HG02840 (cell line): Measurements from ENCODE around the gene UBAP2L.
A peak's percentile ranks its signal among the peaks of the same experiment; 100 is the strongest.
"Not testable (repeated sequence)": the region's sequence is repeated elsewhere in the genome, so short reads cannot be mapped to it uniquely, and the experiment has no call there.

ENCODE experiments used
- ATAC-seq: cut with Tn5 transposase; IDR thresholded peaks from one replicate; pipeline ENCODE4 v1.9.1; 2021; ENCODE audit warnings: mild to moderate bottlenecking, moderate library complexity, moderate number of reproducible peaks; ENCODE audit not compliant: unreplicated experiment, low FRiP score

Gene UBAP2L

DNA sequence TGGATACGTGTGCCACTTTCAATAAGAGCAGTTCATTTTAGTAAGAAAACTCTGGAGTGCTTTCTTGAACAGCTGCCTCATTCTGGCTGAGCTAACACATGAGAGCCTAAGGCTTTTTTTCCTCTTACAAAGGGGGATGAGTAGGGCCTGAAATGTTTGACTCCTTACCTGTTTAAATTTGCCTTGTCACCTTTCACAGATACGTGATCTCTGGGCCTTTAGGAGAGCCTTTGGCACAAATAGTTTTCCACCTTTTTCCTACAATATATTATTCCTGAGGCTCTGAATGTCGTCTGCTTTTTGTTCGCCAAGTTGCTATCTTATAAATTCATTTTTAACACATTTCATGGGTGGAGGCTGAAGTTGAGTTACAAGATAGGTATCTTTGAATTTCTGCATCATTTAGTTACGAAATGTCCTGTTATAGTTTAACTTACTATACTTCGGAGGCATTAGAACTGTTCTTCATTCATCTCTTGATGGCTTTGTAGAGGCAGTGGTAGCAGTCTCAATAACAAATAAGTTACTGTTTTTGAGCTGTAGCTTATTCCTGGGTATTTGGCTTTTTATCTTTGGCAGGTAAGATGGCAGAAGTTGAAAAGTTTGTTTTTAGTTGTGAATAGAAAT, 17.2 kb downstream of the UBAP2L start:
- no peak for ATAC-seq

DNA sequence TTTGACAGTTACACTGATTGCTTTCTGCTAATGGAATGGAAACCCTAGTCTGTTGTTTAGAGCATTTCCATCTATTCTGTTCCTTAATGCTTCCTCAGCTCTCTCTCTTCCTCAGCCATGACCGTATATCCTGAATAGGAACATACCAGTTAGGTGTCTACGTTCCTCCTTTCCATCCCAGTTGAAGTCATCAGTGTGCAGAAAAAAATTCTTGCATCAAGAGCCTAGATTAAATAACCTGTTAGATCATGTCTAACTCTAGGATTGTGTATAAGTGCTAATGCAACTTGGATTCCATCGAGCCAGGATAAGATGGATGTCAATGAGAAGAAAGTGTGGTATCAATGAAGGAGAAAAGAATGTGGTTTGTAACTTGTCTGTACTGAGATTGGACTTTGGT, 18.7 kb downstream of the UBAP2L start:
- ATAC-seq = no peak

DNA sequence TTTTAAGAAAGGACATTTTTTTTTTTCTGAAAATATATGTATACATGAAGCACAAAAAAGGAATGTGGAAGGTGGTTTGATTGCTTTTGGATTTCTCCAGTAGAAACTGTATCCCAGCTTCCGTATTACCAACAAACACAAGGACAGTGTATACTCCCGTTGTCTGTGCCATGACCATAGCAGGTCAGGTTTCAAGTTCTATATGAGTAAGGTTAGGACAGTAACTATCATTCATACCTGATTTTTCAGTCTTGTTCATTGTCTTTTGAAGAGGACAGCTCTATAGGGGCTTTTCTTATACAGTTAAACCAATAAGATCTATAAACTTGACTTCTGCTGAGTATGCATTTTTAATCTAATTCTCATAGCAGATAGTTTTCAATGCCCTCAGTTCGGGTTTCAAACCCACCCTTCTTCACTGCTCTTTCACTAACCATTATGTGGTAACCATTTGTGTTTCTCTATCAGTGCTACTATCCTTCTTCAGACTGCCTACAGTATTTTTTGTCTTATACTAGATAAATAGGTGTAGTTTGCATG, 19.6 kb downstream of the UBAP2L start:
- ATAC-seq = no peak

DNA sequence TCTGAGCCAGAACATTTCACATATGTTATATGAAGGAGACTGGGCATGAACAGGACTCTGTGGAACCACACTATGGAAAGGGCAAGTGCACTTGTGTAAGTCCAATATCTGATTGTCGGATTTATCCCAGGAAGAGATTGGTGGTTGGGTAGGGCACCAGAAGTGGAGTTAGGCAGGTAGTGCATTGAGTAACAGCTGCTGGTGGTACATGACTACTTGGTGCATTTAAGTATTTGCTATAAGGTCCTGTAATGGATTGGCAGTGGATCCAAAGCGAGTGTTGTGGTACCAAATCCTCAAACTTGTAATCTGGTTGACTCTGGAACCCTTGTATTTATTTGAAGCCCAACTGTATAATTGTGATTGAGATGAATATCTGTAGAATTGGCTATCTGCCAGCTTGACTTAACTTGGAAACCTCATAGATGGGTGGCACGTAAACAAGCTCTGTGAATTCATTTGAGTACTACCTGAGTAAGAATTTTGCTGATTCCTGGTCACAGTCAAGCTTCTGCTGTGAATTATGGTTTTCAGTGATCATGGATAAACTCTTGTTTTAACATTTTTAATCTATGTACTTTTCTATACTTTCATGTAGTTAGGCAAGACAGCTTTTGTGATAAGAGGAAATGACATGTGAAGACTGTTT, 21.1 kb downstream of the UBAP2L start:
- ATAC-seq = no peak

DNA sequence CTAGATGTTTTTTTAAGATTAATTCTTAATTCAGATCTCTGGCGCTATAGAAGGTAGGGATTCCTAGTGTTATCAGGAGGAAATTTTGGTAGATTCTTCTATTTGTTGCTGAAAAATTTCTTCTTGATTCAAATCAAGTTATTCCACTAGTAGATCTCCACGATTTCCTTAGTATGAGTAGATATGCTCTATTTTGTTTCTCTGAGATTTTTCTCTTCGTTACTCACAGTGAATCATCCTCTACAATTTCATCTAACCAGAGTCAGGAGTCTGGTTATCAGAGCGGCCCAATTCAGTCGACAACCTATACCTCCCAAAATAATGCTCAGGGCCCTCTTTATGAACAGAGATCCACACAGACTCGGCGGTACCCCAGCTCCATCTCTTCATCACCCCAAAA, 32.9 kb downstream of the UBAP2L start:
- no peak for ATAC-seq

DNA sequence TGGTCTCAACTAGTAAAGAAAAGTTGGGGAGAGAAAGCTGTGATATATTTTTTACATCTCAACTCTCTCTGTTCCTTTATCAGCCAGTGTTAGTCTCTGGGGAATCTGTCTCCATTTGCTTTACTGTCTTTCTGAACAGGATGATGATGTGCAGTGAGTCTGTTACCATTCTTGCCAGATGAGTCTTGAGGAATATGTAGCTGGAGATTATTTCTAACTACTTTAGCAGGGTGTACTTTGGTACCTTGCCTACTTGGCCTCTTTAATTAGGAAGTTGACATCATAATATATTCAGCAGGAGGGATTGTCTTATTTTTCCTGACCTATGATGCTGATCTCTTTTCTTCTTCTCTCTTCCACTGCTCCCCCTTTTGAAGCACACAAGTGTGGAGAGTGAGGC, 35.9 kb downstream of the UBAP2L start:
- no peak for ATAC-seq

DNA sequence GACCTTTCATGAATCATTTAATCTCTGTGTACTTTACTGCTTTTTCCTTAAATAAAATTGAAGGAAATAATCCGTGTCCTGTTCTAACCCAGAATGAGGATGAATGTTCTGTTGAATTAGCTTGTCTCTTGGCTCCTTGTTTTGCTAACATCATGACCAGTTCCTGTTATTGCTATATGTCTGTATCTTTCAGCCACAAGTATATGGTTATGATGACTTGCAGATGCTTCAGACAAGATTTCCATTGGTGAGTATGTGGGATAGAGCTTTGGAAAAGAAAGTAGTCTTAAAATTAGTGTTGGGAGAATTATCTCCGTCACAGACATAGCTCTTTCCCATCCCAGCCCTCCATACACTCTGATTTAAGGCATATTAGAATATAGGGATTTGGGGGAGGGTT, 38.0 kb downstream of the UBAP2L start:
- ATAC-seq = no peak

DNA sequence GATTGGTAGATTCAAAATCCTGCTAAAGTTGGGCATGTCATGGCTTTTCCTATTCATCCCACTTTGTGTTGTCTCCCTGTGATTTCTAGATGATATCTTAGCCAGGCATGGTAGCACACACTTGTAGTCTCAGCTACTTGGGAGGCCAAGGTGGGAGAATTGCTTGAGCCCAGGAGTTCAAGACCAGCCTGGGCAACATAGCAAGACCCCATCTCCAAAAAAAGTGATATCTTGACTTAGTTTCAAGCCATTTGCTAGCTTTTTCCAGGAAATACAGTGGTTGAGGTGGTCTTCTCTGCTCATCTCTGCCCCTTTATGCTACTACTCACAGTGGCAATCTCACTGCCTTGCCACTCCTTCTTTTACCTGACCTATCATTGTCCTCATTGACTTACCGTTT, 39.4 kb downstream of the UBAP2L start:
- ATAC-seq = no peak

DNA sequence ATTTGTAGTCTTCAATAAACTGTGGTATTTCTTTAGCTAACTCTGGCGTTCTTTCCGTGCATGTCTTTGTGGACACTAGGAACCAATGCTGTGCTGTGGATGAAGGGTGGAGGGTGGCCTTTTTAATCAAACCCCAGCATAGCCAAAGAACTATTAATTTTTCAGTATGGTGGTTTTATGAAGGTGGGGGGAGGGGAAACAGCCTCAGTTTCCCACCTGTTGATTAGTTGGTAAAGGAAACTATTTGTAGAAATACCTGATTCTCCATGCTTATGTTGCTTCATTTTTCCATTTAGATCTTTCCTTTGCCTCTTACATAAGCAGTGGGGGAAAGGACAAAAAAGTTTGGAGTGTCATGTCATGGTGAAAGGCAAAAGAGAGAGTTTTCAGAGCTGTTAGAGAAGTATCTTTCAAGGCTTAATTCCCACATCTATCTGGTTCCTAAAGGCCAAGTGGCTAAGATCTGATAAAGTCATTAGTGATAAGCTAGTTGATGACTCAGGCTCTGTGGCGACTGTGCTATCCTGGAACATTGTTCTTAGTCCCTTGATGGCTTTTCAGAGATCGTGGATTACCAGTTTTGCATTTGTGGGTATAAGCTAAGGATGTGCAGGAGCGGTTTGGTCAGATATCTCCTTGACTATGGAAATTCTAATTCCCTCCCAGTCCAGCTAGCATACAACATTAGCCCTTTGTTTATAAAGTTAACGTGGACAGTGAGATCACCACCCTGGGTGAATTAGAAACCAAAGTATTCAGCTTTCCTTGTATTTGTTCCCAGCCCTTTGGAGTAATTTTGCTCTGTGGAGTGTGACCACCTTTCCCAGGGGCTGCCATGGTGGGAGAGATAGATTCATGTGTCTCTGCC, 42.9 kb downstream of the UBAP2L start:
- ATAC-seq = no peak

DNA sequence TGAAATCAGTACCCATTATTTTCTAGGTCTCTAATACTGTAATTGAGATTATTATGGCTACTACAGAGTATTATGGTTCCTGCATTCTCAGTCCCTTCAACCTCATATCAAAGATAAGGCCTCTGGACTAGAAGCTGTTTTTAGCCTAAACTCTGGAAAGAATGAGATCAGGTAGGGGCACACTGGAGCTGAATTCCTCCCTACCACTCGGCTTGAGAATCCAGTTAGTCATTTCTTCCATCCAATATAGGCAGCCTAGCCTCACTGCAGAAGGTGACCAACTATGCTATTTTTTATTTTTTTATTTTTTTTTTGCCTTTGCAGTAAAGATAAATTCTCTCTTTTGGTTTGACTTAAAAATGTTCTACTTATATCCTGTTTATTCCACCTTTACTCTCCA, 43.7 kb downstream of the UBAP2L start:
- no peak for ATAC-seq

DNA sequence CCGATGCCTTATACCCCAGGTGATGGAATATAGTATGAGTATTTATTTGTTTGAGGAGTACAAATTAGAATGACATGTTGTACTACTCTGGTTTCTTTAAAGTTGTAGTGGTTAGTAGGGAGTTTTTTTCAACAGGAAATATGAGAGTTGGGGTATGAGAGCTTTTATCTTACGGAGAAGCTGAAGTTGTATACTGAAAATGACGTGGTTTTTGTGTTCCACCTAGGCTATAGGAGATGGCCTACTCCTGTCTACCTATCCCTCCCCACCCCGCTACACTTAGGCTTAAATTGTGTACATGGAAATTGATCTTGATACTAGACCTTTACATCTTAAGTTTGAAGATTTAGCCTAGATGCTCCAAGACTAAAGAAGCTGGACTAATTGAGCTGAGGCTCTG, 44.8 kb downstream of the UBAP2L start:
- ATAC-seq = no peak

DNA sequence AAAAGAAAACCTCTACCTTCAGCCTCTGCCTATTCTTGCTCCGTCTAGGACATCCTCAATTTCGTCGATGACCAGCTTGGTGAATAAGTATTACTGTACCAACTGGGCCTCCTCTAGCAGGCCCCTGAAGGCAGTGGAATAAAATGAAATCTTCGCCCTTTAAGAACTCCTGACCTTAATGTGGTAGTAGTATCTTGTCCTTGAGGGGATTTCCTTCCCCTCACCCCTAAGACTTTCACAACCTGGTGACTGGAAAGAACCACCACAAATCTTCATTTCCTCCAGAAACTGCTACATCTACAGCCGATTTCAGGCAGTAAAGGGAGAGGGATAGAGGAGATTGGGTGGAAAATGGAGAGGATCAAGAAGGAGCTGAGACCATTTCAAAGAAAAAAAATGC, 50.1 kb downstream of the UBAP2L start:
- no peak for ATAC-seq

DNA sequence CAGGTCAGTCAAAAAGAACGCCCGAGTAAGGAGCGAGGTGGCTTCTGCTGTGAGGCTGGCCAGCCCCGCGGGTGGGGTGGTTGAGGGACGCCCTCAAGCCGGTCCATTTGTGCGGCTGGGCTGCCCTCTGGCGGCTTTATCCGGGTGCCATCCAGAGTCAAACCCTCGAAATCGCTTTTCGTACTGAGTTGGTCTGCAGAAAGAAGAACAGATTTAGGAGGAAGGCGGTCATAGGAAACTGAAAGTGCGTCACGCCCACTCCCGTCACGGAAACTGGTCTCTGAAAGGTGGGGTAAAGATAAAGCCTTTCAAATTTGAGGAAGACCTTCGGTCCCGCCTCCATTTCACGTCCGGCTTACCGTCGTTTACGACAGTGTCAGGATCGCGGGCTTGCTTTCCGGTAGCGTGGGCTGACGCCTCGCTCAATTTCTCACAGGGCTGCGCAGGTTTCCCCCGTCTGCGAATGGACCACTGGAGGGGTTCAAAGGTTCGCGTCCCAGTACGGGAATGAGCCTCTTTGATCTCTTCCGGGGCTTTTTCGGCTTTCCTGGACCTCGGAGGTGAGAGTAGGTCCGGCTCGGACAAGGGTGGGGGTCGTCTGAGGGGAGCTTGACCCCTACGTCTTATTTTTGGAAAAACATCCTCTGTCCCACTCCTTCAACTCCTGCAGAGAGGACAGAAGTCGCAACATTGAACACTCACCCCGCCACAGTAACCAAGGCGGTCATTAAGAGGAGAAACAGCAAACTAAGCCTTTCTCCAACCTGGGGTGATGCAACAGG, 51.7 kb downstream of the UBAP2L start, which contains the start of gene HAX1:
TSS of gene HAX1 (plus strand) at position 413 of the 782 bp plus-strand sequence. CDS start at position 508, 95 bp downstream.
- ATAC-seq = peak; percentile 80

DNA sequence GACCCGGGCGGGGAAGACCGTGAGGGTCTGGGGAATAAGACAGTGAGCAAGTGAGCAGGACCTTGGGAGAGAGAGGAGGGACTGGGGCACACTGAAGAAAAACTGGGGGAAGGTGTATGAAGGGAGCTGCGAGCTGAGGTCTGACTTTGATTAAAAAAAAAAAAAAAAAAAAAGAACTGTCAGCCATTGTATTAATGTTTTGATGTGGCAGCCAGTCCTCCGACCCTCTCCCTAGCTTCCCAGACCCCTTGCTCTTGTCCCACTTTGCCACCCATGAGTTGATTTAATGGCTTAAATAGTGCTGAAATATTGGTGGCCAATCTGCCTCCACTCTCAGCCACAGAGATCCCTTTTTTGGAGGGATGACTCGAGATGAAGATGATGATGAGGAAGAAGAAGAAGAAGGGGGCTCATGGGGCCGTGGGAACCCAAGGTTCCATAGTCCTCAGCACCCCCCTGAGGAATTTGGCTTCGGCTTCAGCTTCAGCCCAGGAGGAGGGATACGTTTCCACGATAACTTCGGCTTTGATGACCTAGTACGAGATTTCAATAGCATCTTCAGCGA, 52.3 kb downstream of the UBAP2L start:
- ATAC-seq = no peak

DNA sequence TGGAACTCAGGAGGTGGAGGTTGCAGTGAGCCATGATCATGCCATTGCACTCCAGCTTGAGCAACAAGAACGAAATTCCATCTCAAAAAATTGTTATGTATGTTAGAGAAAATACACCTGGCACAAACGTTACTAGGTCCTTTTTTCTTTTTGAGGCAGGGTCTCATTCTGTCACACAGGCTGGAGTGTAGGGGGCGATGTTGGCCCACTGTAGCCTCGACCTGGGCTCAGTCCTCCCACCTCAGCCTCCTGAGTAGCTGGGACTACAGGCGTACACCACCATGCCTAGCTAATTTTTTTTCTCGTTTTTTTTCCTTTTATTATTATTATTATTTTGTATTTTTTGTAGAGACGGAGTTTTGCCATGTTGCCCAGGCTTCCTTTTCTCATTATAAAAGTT, 56.0 kb downstream of the UBAP2L start:
- no peak for ATAC-seq

DNA sequence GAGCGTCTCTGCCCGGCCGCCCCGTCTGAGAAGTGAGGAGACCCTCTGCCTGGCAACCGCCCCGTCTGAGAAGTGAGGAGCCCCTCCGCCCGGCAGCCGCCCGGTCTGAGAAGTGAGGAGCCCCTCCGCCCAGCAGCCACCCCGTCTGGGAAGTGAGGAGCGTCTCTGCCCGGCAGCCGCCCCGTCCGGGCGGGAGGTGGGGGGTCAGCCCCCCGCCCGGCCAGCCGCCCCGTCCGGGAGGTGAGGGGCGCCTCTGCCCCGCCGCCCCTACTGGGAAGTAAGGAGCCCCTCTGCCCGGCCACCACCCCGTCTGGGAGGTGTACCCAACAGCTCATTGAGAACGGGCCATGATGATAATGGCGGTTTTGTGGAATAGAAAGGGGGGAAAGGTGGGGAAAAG, 66.8 kb downstream of the UBAP2L start:
- not testable (repeated sequence) for ATAC-seq

DNA sequence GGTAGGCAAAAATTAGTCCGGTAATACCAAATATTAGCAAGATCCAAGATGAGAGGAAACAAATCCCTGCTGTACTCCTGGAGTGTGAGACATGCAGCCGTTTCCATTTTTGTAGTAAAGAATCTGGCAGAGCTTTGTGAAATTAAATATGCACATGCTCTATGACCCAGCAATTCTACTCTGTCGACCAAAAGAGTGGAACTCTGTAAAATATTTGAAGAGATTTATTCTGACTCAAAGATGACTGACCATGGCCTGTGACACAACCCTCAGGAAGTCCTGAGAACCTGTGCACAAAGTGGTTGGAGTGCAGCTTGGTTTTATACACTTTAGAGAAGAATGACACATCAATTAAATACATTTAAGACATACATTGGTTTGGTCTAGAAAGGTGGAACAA, 67.9 kb downstream of the UBAP2L start:
- no peak for ATAC-seq

DNA sequence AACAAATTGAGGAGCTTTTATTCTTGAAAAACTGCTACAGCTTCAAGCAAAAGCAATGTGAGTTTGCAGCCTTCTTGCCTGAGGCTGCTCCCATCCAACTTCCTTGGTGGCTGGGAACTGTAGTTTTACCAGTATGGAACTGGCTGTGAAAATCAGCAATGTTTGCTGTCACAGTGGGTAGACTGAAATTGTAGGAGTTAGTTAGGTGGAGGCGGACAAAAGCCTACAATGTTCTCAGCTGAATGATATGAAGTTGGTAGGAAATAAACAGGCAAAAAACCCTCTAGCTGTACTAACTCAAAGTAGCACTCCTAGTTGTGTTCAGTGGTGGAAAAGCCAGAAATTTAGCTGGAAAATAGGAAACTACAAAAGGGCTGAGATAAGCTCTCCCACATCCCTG, 70.2 kb downstream of the UBAP2L start:
- ATAC-seq = no peak

DNA sequence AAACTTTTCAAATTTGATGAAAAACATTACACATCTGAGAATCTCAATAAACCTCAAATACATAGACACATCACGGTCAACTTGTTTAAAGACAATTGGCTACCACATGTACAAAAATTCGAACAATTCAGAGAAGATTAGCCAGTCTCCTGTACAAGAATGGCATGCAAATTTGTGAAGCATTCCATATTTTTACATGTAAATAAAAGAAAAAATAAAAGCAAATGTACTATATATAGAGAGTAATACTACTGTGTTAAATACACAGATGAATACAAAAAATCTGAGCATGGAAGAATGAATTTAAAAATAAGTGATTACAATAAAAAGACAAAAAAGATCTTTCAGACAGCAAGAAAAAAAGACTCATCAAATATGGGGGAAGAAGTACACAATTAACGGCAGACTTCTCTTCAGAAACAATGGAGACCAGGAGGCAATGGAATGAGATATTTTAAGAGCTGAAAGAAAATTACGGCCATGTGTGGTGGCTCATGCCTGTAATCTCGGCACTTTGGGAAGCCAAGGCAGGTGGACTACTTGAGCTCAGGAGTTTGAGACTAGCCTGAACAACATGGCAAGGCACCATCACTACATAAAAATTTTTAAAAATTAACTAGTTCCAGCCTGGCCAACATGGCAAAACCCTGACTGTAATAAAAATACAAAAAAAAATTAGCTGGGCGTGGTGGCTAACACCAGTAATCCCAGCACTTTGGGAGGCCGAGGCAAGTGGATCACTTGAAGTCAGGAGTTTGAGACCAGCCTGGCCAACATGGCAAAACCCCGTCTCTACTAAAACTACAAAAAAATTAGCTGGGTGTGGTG, 74.9 kb downstream of the UBAP2L start:
- ATAC-seq = no peak
